ENCODE data around the gene TAGLN.

TAGLN gene

GRCh38 chr11:117230999-117231841, 32.0 kb downstream of the TAGLN start:
- DNase-seq (ENCODE audit: low spot score): no peak

- no peak for DNase-seq (ENCODE audit: low spot score)
Observed at GRCh38 chr11:117231842-117232091, 32.6 kb downstream of the TAGLN start, which contains the start of gene PCSK7. PCSK7 (minus strand) TSS chr11:117232073; CDS start chr11:117229844, 2,229 bp downstream.

GRCh38 chr11:117232092-117232878, 33.1 kb downstream of the TAGLN start, which contains the start of gene RNF214:
RNF214 (plus strand) TSS chr11:117232671; CDS start chr11:117234273, 1,602 bp downstream.
- DNase-seq (ENCODE audit: low spot score): peak; percentile 95

GRCh38 chr11:117232911-117233409, 33.8 kb downstream of the TAGLN start:
- DNase-seq (ENCODE audit: low spot score): no peak

- DNase-seq (ENCODE audit: low spot score): no peak
Observed at GRCh38 chr11:117238221-117238620, 39.1 kb downstream of the TAGLN start.

GRCh38 chr11:117239295-117239694, 40.1 kb downstream of the TAGLN start:
- peak; percentile 94 for DNase-seq (ENCODE audit: low spot score)

- no peak for DNase-seq (ENCODE audit: low spot score)
Observed at GRCh38 chr11:117248341-117248740, 49.2 kb downstream of the TAGLN start.

GRCh38 chr11:117249571-117249970, 50.4 kb downstream of the TAGLN start:
- DNase-seq (ENCODE audit: low spot score): no peak

GRCh38 chr11:117251506-117251905, 52.3 kb downstream of the TAGLN start:
- no peak for DNase-seq (ENCODE audit: low spot score)

- no peak for DNase-seq (ENCODE audit: low spot score)
Observed at GRCh38 chr11:117255966-117256365, 56.8 kb downstream of the TAGLN start.

GRCh38 chr11:117256573-117256972, 57.4 kb downstream of the TAGLN start:
- DNase-seq (ENCODE audit: low spot score): peak; percentile 57
